ENCODE measurements around the gene PCDH9. TPM values are rescaled to one million over a fixed set of nuclear protein-coding genes. Genes with fewer than 3 reads are reported as not detected.

The PCDH9 gene
- total RNA-seq, 1 experiment from 2014 or later = 7.7 TPM

DNA sequence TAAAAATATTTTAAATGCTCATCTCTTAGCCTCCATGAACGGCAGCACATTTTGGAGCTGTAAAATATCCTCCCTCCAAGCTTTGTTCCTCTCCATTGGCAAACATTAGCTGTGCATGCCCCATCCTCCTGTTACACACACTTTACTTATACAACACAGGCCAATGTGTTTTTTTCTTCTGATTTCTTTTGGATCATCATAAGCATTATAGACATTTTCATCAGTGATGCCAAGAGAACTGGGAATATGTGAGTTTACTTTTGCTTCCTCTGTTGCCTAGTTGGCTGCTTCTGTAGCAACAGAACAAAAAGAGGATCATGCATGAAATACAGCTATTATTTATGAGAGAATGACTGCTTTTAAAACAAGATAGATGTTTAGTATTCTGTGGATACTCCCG, 142.6 kb downstream of the PCDH9 start:
- DNase-seq (ENCODE audit: low spot score) = no peak

DNA sequence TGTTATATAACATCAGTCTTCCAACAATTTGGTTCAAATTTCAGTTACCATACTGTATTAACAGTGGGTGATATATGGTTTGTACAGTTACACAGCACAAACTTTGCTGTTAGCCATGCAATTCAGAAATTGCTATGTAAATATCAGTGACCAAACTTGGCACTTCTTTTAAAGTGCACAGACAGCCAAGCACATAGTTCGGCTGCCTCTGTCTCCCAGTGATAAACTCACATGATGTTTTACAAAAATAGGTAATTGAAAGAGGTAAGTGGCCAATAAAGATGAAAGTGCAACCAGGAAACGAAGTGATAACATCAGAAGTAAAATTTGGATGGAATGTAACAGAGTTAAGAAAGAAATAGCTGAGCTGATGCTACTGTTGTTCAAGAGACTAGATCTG, 143.9 kb downstream of the PCDH9 start:
- DNase-seq (ENCODE audit: low spot score) = no peak

DNA sequence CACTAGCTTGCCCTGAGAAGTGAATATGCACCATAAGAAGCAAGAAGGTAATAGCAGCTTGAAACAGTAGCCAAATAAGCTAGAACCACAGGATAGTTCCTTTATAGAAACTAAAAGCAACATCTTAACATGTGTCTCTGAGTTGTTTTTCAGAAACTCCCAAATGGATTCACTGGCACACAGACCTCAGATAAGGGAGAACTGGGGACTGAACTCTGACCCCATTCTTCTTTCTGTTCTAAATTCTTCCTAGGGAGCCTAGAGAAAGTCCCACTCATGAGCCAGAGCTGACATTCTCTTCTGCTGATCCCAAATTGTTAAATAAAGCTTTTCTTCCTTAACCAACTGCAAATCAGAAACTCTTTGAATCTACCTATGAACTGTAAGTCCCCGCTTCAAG, 146.1 kb downstream of the PCDH9 start:
- no peak for DNase-seq (ENCODE audit: low spot score)

DNA sequence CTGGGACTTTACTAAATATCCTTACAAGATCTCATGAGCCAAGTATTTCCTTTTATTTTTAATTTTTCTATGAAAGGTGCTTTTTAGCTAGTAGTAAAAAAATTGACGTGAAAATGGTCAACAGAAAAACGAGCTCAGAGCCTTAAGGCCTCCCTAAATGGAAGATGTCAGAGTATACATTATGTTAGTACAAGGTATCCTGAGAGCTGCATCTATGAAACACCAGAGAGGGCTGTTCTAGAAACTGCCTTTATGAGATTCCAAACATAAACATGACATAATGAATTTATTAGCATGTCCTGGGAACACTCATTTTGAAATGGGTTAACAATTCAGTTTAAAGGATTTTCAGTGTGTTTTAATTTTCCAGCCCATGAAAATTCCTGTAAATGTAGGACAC, 146.6 kb downstream of the PCDH9 start:
- no peak for DNase-seq (ENCODE audit: low spot score)

DNA sequence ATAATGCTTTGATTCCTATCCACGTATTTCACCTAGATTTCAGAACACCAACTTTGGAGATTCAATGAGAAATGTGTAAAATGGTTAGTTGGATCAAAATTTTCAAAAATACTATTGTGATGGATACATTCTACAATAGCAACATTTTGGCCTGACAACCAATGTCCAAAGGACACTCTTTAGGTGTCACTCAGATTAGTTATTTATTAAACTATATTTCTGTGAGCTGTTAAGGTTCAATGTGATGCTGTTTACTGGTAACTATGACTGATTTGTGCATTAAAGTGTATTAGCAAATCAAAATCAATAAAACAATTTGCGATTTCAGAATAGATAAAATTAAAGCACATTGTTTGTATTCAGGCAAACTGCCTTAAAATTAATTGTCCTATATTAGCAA, 149.8 kb downstream of the PCDH9 start:
- DNase-seq (ENCODE audit: low spot score) = no peak

DNA sequence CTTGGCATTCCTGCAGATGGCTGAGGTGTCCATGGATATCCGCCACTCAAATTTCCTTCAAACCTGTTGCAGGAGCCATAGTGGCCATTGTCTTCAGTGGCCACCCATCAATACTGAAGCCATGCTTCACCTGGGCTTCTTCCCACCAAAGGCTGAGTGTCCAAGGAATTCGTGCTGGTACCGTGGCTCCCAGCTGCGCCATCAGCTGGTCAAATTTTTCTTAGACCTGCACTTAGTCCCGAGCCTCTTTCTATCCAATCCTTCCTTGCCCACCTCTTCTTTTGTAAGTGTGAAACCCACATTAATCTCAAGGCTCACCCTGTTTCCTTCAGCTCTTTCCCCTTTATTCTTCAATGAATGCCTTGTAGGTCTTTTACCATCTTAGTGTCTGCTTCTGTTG, 152.1 kb downstream of the PCDH9 start:
- DNase-seq (ENCODE audit: low spot score) = no peak

DNA sequence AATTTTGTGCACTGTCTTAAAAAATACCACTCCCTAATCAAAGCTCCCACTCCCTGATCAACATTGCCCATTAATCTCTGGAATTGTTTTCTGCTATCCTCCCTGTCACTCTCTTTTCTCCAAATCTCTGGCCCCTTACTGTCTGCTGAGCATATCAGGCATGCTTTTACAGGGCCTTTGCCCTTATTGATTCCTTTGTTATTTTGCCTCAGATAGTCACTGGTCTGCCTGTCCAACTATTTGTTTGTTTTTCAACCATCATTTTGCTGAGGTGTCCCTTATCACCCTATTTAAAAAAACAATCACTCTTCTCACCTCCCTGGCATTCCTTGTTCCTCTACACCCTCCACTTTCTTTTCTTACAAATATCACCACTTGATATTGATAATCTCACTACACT, 153.0 kb downstream of the PCDH9 start:
- DNase-seq (ENCODE audit: low spot score) = no peak

DNA sequence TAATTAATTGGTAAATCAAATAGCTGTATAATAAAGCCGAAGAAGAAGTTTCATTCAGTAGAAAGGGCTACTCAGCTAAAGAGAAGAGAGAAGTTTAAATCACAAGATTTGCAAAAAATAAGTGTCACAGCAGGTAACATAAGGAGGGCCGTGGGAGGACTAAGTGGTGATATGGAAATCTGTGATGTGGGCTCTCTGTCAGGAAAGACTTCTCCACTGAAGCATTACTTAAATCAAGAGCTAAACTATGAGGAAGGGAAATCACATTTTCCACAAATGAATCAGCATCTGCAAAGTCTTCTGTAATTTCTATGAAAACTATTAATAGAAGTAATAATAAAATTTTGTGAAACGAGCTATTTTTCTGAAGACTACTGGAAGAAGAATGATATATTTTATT, 153.8 kb downstream of the PCDH9 start:
- no peak for DNase-seq (ENCODE audit: low spot score)

DNA sequence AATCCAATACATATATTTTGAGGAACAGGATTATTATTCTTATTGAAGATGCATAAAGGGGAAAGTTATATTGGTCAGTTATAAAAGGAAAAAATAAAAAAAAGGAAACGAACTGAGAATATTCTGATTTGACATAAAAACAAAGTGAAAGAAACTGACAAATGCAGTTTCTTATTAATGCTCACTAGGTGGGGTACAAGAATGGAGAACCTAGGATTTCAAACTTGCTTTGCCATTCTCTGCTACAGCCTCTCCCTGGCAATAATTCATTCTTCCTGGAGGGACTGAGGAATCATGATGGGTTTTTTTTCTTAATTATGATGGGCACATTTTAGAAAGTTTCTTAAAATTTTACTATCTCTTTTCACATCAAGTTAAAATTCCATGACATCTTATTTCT, 154.9 kb downstream of the PCDH9 start:
- DNase-seq (ENCODE audit: low spot score) = no peak

DNA sequence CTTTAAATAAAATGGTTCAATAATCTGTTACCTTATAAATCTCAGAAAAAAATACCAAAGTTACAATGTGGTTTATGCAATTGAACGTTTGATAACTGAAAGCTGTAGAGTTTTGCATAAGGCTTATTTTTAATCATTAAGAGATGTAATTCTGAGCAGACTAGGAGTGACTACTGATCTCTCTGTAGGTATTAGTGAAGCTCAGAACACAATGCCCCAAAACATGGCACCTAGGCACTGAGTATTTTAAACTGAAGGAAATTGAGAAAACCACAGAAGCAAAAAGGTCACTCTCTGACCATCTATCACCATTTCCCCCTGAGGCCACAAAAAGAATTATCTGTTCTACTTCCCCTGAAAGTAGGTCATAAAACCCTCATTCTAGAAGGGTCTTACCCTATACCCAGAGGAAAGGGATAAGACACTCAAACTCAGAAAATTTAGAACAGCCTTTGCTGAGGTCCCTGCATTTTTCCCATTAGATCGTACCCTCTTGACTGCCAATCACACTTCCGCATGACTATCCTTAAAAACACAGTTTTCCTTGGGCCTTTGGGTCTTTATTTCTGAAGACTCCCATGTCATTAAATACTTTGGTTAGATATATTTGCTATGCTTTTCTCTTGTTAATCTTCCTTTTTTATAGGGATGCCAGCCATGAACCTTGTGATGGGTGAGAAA, 158.1 kb downstream of the PCDH9 start:
- DNase-seq (ENCODE audit: low spot score) = no peak

DNA sequence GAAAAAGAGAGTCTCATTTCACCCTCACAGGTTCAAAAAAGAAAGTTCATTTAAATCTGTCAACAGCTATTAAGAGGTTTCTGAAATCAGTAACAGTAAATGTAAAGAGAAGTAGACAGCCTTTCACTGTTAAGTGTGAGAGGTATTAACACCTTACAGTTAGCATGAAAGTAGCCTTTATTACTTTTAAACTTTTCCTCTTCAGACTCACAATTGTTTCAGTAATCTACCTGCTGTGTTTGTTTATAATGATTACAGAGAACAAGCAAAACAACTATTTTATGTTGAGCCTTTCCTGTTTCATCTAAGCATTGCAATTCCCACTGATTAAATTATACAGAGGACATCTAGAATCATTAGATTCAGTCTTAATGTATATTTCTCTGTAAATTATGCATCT, 159.8 kb downstream of the PCDH9 start:
- DNase-seq (ENCODE audit: low spot score) = no peak

DNA sequence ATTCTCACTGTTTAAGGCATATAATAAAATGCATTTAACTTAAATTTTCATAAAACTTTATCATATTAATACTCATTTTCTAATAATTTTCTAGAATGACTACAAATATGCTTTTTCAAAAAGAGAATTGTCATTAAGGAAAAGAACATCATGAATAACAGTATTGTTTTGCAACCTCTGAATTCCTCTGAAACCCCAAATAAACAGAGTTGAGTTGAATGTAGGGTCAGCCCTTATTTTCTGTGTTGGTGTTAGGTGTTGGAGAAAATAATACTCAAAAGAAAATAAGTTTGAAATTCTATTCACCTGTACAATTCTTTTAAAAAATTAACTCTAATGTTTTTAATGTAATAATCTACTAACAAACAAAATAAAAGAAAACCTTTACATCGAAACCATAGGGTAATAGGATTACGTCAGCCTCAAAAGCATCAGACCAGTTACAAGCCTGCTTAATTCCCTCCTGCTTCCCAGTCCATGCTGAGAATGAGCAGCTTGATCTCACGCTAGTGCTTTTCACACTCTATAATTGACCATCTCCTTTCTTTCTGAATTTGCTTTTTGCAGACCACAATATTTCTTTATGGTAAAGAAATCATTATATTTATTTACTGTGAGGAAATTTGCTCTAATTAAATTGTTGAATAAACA, 160.9 kb downstream of the PCDH9 start:
- DNase-seq (ENCODE audit: low spot score) = no peak

DNA sequence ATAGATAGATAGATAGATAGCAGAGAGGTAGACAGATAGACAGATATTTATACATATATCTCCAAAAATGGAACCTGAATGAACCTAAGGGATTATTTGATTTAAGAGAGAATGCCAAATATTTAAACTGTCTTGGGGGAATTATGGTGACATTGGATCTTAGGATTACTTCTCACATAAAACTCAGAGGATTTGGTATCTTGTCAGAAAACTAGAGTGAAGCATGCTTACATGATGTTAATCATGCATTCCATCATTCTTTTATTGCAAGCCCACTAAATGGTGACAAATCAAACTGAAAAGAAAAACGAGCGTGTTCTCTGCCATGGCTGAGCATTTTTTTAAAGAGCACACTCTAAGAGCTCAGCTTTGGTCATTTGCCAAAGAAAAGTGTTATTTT, 165.2 kb downstream of the PCDH9 start:
- no peak for DNase-seq (ENCODE audit: low spot score)

DNA sequence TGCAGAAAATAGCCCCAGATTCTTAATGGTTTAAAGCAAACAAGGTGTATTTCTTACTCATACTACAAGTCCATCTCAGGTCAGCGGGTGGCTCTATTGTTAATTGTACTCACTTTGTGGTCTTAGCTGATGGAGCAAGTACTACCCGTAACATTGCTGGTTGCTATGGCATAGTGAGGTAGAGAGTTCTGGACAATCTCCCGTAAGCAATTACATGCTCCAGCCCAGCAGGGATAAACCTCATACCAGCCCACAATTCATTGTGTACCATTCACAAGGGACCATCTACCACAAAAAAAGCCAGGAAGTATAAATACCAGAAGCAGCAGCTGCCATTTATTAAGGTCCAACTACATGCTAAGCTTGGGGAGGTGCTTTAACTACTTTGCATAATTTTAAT, 167.1 kb downstream of the PCDH9 start:
- DNase-seq (ENCODE audit: low spot score) = peak; percentile 85

DNA sequence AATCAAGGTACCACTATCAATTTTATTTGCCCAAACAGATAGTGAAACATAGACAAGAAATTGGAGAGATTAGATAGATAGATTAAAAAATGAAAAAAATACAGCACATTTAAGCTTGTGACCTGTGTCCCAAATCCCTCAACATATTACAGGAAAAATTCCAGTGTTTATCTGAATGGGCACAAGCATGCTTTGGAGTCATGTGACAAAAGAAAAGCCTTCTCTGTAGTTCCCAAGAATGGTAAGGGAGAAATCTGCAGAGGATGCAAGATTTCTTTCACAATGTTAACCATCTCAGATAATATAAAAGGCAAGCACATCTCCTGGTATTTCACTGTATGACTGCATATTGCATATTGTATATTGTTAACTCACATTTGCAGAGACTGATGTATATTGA, 168.0 kb downstream of the PCDH9 start:
- DNase-seq (ENCODE audit: low spot score) = peak; percentile 4

DNA sequence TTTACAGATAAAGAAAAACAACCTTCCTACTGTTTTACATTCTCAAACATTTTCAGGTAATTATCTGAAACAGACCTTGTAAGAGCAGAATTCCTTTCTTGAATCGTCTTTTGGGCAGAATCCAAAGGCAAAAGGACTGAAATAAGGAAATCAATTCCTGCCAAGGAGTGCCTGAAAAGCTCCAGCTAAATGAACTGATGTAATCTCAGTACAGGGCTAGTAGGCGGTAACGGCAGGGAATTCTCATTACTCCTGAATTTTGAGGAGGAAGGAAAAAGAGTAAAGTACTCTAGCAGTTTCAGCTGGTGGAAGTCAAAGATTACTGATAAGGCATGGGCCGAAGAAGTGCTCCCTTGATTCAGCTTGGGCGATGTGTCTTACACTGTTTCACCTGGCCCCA, 168.4 kb downstream of the PCDH9 start:
- DNase-seq (ENCODE audit: low spot score) = no peak

DNA sequence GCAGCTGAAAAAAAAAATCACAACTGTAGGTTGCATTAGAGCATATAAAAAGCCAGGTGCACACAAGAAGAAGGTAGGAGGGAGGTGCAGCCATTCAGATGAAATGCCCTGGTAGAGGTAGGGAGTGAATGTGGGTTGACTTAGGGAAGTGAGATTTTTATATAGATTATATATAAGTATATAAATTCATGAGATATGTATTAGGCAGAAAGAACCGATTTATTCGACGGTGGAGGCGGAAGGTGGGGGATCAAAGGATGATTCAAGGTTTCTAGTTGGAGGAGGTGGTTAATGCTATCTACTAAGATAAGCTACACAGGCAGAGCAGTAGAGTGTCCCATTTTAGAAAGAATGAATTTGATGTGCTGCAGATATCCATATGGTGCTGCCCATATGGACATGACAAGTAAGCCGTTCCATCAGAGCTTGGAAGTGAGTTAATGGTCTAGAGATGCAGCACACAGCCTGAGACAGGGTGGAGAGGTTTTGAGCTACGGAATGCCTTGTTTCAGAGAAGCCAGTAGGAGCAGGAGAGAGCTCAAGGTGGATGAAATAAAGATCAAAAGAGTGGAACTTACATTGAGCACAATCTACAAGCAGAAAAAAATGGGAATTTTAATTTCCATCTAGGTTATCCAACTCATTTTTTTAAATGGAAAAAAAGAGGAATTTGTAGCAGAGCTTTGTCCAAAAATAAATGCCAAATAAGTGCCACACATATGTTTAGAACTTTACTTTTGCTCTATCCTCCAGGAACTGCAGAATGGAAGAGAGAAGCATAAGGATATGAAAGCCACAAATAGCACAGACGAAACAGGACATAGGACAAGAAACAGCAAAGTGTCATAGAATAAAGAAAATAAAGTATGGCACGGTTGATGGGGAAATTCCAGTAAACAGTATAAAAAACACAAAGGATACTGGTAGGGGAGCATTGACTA, 177.3 kb downstream of the PCDH9 start:
- no peak for DNase-seq (ENCODE audit: low spot score)

DNA sequence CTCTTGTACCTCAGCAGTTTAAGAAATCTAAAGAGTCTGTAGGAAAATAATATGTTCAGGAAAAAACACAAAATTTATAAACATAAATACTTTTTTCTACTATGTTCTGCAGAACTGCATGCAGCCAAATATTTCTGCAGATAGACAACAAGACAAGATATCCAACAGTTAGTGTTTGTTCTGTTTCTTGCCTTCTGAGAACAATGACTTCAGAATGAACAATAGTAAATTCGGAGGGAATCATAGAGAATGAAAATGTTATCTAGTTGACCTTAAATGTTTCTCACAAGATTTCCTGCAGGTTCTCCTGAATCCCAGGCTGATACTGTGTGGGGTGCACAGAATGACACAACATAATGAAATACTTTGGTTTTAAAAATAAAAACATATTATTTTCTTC, 180.4 kb downstream of the PCDH9 start:
- no peak for DNase-seq (ENCODE audit: low spot score)

DNA sequence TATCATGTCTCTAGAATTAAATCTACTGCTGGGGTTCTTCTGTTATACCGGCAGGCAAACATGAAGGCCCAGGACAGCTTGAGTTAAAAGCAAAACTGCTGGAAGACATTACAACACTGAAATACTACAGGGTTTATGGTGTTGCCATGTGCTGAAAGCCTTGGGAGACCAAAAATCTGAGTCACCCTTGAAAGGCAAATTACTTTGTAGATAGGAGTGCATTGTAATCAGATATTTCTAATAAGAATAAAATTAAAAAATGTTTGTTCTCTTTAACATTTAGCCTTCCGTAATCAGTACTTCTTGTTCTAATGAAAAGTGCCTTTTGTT, 181.3 kb downstream of the PCDH9 start:
- peak; percentile 43 for DNase-seq (ENCODE audit: low spot score)

DNA sequence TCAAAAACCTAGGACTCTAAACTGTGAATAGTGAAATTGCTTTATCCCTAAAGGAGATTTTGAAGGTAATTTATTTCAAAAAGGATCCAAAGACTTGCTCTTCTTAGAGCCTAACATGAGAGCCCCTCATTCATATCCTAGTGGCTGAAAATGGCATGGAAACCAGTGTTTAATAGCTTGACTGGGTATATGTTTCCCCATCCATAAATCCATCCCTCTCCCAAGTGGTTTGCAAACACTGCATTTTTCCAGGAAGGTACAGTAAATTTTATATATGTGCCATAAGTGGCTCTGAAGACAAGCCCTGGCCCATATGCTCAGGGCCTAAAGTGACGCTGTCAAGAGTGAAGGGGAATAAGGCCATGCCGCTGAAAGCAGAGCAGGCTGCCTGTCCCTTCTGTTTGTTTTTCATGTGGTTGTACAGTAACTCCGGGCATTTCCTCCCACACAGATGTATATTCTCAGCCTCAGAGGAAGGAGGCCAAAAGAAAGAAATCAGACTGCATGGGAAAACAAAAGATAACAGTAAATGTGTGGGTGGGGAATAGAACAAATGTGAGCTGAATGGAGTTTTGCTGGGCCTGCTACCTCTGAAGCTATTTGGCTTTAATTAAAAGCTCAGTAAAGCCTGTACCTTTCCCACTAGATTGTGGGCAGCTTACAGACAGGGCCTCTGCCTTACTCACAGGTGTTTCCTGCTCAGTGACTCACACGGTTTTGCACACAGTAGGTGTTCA, 181.9 kb downstream of the PCDH9 start:
- DNase-seq (ENCODE audit: low spot score) = peak; percentile 75

DNA sequence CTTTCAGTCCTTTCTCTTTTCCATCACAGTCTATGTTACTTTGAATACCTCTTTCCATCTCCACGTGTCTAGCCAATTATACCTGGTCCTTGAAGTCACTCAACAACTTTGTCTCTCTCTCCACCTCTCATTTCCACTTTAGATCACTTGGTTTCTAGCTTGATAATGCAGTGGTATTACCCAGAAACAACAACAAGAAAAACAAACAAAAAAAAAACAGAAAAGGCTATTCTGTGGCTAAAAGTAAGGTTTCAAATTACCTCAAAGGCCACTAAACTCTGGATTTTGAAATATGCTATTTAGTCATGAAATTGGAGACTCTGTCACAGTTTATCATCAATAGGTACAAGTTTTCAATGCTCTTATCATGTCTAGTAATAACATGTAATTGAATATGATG, 184.8 kb downstream of the PCDH9 start:
- DNase-seq (ENCODE audit: low spot score) = no peak

DNA sequence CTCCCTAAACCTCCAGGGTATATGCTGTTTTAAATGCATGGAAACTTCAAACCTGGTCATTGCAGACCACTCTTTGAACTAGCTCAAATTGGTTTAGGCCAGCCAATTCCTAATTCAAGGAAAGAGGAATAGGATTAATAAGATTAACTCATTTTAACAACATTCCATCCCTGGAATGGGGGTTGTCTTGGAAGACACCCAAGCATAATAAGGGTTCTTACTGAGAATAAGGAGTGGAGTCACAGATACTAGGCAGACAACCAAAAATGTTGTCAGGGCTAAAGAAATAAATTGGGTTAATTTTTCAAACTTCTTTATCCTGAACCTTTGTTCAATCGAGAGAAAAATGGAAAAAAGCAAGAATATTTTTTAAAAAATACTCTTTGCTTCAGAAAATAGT, 186.2 kb downstream of the PCDH9 start:
- no peak for DNase-seq (ENCODE audit: low spot score)
